CD14-positive monocyte (primary cell): ENCODE measurements around the gene COPB2. TPM values are rescaled to one million over a fixed set of nuclear protein-coding genes. Genes with fewer than 3 reads are reported as not detected.

Source experiments
- DNase-seq, 3 donors: peaks; one replicate each; pipeline ENCODE4 v3.0.0-alpha.2; 2011 to 2022
- H2AFZ ChIP-seq: 2 replicates; pipeline ENCODE4 v1.6.0; 2012; ENCODE audit warnings: mild to moderate bottlenecking, low read depth, low read length, inconsistent platforms; ENCODE audit not compliant: insufficient read depth, poor library complexity, severe bottlenecking
- H3K27ac ChIP-seq, 2 donors: 1 replicate in 1 of 2; 2 replicates in 1 of 2; pipeline ENCODE4 v1.5.1; 2012 to 2013; ENCODE audit warnings: low read length in 2 of 2, control low read depth in 1 of 2, inconsistent platforms in 1 of 2, low read depth in 1 of 2, mild to moderate bottlenecking in 1 of 2
- H3K27me3 ChIP-seq, 2 donors: one replicate each; pipeline versions ENCODE4 v1.6.0 to v1.6.1; 2011 to 2013; ENCODE audit warnings: low read length in 2 of 2; ENCODE audit not compliant: control insufficient read depth in 2 of 2, insufficient read depth in 2 of 2
- H3K36me3 ChIP-seq, 2 donors: replicated peaks in 1 of 2; 1 replicate in 1 of 2; 2 replicates in 1 of 2; pipeline versions ENCODE4 v1.5.1 to v1.6.1; 2012 to 2013; ENCODE audit warnings: low read length in 2 of 2, control low read depth in 1 of 2, inconsistent platforms in 1 of 2, mild to moderate bottlenecking in 1 of 2; ENCODE audit not compliant: insufficient read depth in 2 of 2, control insufficient read depth in 1 of 2
- H3K4me1 ChIP-seq, 2 donors: 1 replicate in 1 of 2; 2 replicates in 1 of 2; pipeline versions ENCODE4 v1.5.1 to v1.6.1; 2012 to 2013; ENCODE audit warnings: low read length in 2 of 2, control low read depth in 1 of 2, inconsistent platforms in 1 of 2, mild to moderate bottlenecking in 1 of 2, moderate library complexity in 1 of 2; ENCODE audit not compliant: insufficient read depth in 2 of 2, control insufficient read depth in 1 of 2
- H3K4me2 ChIP-seq: replicated peaks from 2 replicates; pipeline ENCODE3; 2012; ENCODE audit warnings: low read length, moderate library complexity, mild to moderate bottlenecking; ENCODE audit not compliant: poor library complexity, severe bottlenecking; ENCODE audit errors: extremely low read depth
- H3K4me3 ChIP-seq, 3 experiments: fragments of 200-600 bp in 1 of 3; sonication (generic) in 1 of 3; replicated peaks in 1 of 3; 1 replicate in 2 of 3; 2 replicates in 1 of 3; pipeline ENCODE4 v1.5.1; 2011 to 2013; ENCODE audit warnings: low read length in 3 of 3, mild to moderate bottlenecking in 3 of 3, control low read depth in 2 of 3, low read depth in 2 of 3, inconsistent platforms in 1 of 3, moderate library complexity in 1 of 3
- H3K79me2 ChIP-seq: 2 replicates; pipeline ENCODE4 v1.6.0; 2012; ENCODE audit warnings: mild to moderate bottlenecking, control low read depth, inconsistent platforms, low read length, moderate library complexity; ENCODE audit not compliant: insufficient read depth
- H3K9ac ChIP-seq: 2 replicates; pipeline ENCODE4 v1.6.0; 2017; ENCODE audit warnings: low read length, mild to moderate bottlenecking; ENCODE audit not compliant: insufficient read depth, poor library complexity, severe bottlenecking
- H3K9me3 ChIP-seq, 2 donors: replicated peaks in 1 of 2; 1 replicate in 1 of 2; 2 replicates in 1 of 2; pipeline versions ENCODE4 v1.5.1 to v1.6.1; 2012 to 2013; ENCODE audit warnings: low read length in 2 of 2, control low read depth in 1 of 2; ENCODE audit not compliant: control insufficient read depth in 1 of 2, insufficient read depth in 1 of 2
- H4K20me1 ChIP-seq: 2 replicates; pipeline ENCODE4 v1.6.0; 2012; ENCODE audit warnings: mild to moderate bottlenecking, low read length, control low read depth, moderate library complexity; ENCODE audit not compliant: insufficient read depth
- H3K27ac Mint-ChIP-seq, 7 donors: one replicate each; pipeline ENCODE4 v1.8.0; 2020; ENCODE audit warnings: mild to moderate bottlenecking in 7 of 7, mixed read lengths in 7 of 7, moderate library complexity in 6 of 7, inconsistent platforms in 2 of 7
- H3K27me3 Mint-ChIP-seq, 3 donors: one replicate each; pipeline ENCODE4 v1.8.0; 2021 to 2022; ENCODE audit warnings: low read depth in 3 of 3, mild to moderate bottlenecking in 3 of 3, mixed read lengths in 3 of 3, moderate library complexity in 3 of 3, inconsistent platforms in 1 of 3
- H3K36me3 Mint-ChIP-seq, 2 donors: one replicate each; pipeline ENCODE4 v1.8.0; 2020; ENCODE audit warnings: mixed read lengths in 2 of 2, inconsistent platforms in 1 of 2, mild to moderate bottlenecking in 1 of 2
- H3K4me1 Mint-ChIP-seq: one replicate; pipeline ENCODE4 v1.8.0; 2020; ENCODE audit warnings: mild to moderate bottlenecking, mixed read lengths
- H3K4me3 Mint-ChIP-seq, 2 donors: one replicate each; pipeline ENCODE4 v1.8.0; 2020; ENCODE audit warnings: mild to moderate bottlenecking in 2 of 2, mixed read lengths in 2 of 2, moderate library complexity in 1 of 2
- H3K9me3 Mint-ChIP-seq, 7 donors: one replicate each; pipeline ENCODE4 v1.8.0; 2020 to 2022; ENCODE audit warnings: mixed read lengths in 7 of 7, mild to moderate bottlenecking in 6 of 7, moderate library complexity in 6 of 7, inconsistent platforms in 2 of 7
- WGBS: methylation state at CpG from one replicate; pipeline ENCODE4 v1.1.5; 2013; ENCODE audit warnings: missing lambda C conversion rate; ENCODE audit not compliant: insufficient coverage; 5-methylcytosine and 5-hydroxymethylcytosine counted together
- intact Hi-C, 2 donors: fragments of 100-400 bp; cut with micrococcal nuclease; formaldehyde crosslinking; loops; one replicate each; pipeline versions ENCODE4 v1.15.0 to v1.15.1; 2023
- polyA plus RNA-seq, 3 donors: library from polyadenylated mRNA; depleted of rRNA in 1 of 3; unstranded in 2 of 3; stranded (reverse) in 1 of 3; fragments of 300-500 nt in 2 of 3; fragments of >200 nt in 1 of 3; fragmentation: Illumina TruSeq in 2 of 3; gene quantifications; 1 replicate in 2 of 3; 2 replicates in 1 of 3; pipeline ENCODE4 v1.2.3, GENCODE V29; 2012 to 2021
- TF ChIP-seq, protein P1 (sequence below): fragments of 200-600 bp; IDR thresholded peaks from one replicate; pipeline ENCODE4 v1.8.0; 2022; ENCODE audit warnings: antibody characterized with exemption, mild to moderate bottlenecking

The COPB2 gene
- polyA plus RNA-seq, 3 donors: 22.6 to 95.6 (median 76.9) TPM

- H3K4me3 ChIP-seq: no peak overlapping the region
- no peaks in the 10 kb centered on the region for H3K79me2 ChIP-seq
- no peak for DNase-seq
- Mint-ChIP-seq H3K27ac (no peak overlapping the region), H3K36me3 (no peaks in the 10 kb centered on the region), H3K9me3 (no peaks in the 10 kb centered on the region), H3K4me3 (no peak overlapping the region), H3K4me1 (no peaks in the 10 kb centered on the region), H3K27me3 (peaks cover 8 to 10% (median 10%) of the 10 kb centered on the region in 3 donors)
- no peaks in the 10 kb centered on the region for H3K36me3 ChIP-seq
- no peaks in the 10 kb centered on the region for H3K27me3 ChIP-seq
- WGBS: 93% methylated on average over 2 of the region's 2 CpGs
- no peaks in the 10 kb centered on the region for H3K9me3 ChIP-seq
- H3K9ac ChIP-seq: no peak overlapping the region
- intact Hi-C loops: no loop called here
- no peak overlapping the region for H2AFZ ChIP-seq
- H3K4me2 ChIP-seq: no peak overlapping the region
- H3K27ac ChIP-seq: no peak overlapping the region
- TF ChIP-seq, protein P1, sequence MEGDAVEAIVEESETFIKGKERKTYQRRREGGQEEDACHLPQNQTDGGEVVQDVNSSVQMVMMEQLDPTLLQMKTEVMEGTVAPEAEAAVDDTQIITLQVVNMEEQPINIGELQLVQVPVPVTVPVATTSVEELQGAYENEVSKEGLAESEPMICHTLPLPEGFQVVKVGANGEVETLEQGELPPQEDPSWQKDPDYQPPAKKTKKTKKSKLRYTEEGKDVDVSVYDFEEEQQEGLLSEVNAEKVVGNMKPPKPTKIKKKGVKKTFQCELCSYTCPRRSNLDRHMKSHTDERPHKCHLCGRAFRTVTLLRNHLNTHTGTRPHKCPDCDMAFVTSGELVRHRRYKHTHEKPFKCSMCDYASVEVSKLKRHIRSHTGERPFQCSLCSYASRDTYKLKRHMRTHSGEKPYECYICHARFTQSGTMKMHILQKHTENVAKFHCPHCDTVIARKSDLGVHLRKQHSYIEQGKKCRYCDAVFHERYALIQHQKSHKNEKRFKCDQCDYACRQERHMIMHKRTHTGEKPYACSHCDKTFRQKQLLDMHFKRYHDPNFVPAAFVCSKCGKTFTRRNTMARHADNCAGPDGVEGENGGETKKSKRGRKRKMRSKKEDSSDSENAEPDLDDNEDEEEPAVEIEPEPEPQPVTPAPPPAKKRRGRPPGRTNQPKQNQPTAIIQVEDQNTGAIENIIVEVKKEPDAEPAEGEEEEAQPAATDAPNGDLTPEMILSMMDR: no peak
- no peaks in the 10 kb centered on the region for H3K4me1 ChIP-seq
- H4K20me1 ChIP-seq: no peaks in the 10 kb centered on the region
These were observed 76.5 kb downstream of the COPB2 start for GRCh38 chr3:139312959-139313358.

- Histone ChIP-seq H3K9ac (no peak overlapping the region), H3K4me2 (no peak overlapping the region), H3K9me3 (no peaks in the 10 kb centered on the region), H3K4me1 (no peaks in the 10 kb centered on the region), H3K36me3 (no peaks in the 10 kb centered on the region), H2AFZ (no peak overlapping the region), H3K4me3 (no peak overlapping the region), H4K20me1 (no peaks in the 10 kb centered on the region), H3K27me3 (no peaks in the 10 kb centered on the region), H3K27ac (no peak overlapping the region), H3K79me2 (no peaks in the 10 kb centered on the region)
- WGBS: no CpG with 5 or more reads among the region's 1 CpG
- H3K4me3 Mint-ChIP-seq: no peak overlapping the region
- H3K4me1 Mint-ChIP-seq: no peaks in the 10 kb centered on the region
- no peak overlapping the region for H3K27ac Mint-ChIP-seq
- TF ChIP-seq, protein P1: no peak
- H3K9me3 Mint-ChIP-seq: no peaks in the 10 kb centered on the region
- intact Hi-C loops: no loop called here
- H3K27me3 Mint-ChIP-seq: peaks cover 8 to 10% (median 10%) of the 10 kb centered on the region in 3 donors
- no peaks in the 10 kb centered on the region for H3K36me3 Mint-ChIP-seq
- DNase-seq: no peak
These were observed 77.0 kb downstream of the COPB2 start for GRCh38 chr3:139312416-139312815.
